IPS-20b (cell line): ENCODE results near the gene FES.
"Not testable (repeated sequence)": the region's sequence is repeated elsewhere in the genome, so short reads cannot be mapped to it uniquely, and the experiment has no call there.

Experiments
- H3K27ac ChIP-seq: one replicate; pipeline ENCODE4 v1.5.1; 2013; ENCODE audit warnings: low read length
- H3K27me3 ChIP-seq: 2 replicates; pipeline ENCODE4 v1.6.1; 2013; ENCODE audit warnings: mild to moderate bottlenecking, low read length, inconsistent platforms; ENCODE audit not compliant: insufficient read depth
- H3K36me3 ChIP-seq: 2 replicates; pipeline ENCODE4 v1.6.1; 2013; ENCODE audit warnings: low read depth, mild to moderate bottlenecking, inconsistent platforms, low read length, moderate library complexity; ENCODE audit not compliant: insufficient read depth
- H3K4me1 ChIP-seq: 2 replicates; pipeline ENCODE4 v1.6.1; 2013; ENCODE audit warnings: mild to moderate bottlenecking, control low read depth, inconsistent platforms, low read length, moderate library complexity; ENCODE audit not compliant: insufficient read depth
- H3K4me3 ChIP-seq: 2 replicates; pipeline ENCODE4 v1.5.1; 2013; ENCODE audit warnings: mild to moderate bottlenecking, low read length, inconsistent platforms
- H3K9ac ChIP-seq: 2 replicates; pipeline ENCODE4 v1.6.1; 2013; ENCODE audit warnings: low read depth, mild to moderate bottlenecking, inconsistent platforms, low read length, moderate library complexity
- H3K9me3 ChIP-seq: 2 replicates; pipeline ENCODE4 v1.6.1; 2013; ENCODE audit warnings: mild to moderate bottlenecking, low read depth, low read length, inconsistent platforms; ENCODE audit not compliant: insufficient read depth

The FES gene

DNA sequence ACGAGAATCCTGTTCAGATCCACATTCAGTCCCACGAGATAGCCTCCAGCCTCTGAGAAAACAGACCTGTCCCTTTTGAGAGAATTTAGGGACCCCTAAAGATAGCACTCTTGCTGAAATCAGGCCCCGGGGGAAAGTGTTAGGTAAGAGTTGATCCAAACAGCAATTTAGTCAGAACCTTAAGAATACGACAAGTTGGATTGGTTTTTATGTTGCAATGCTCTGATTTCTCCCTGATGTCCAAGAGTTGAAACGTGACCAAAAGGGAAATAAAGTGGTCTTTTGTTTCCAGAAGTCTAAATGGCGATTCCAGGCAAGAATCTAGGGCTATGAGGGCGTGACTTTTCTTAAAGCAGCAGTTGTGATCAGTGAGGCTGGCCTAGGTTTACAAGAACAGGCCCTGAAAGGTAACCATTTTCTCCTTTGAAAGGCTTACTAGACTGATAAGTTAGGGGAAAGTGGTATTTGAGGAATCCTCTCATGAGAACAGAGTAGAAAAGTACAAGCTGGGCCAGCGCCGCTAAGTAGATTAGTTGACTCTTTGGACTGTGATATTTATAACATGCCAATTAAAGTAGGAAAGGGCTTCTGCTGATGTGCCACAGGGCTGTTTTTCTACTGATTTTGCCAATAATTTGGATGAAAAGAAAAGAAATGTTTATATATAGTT lies 23.7 kb downstream of the FES start:
- no peaks in the 10 kb centered on the region for H3K9me3 ChIP-seq
- no peak overlapping the region for H3K4me3 ChIP-seq
- no peak overlapping the region for H3K27ac ChIP-seq
- H3K27me3 ChIP-seq = peaks cover 19% of the 10 kb centered on the region
- peaks cover 3% of the 10 kb centered on the region for H3K36me3 ChIP-seq
- H3K9ac ChIP-seq = no peak overlapping the region
- peaks cover 4% of the 10 kb centered on the region; the same call in 1 of the 2 replicates for H3K4me1 ChIP-seq

DNA sequence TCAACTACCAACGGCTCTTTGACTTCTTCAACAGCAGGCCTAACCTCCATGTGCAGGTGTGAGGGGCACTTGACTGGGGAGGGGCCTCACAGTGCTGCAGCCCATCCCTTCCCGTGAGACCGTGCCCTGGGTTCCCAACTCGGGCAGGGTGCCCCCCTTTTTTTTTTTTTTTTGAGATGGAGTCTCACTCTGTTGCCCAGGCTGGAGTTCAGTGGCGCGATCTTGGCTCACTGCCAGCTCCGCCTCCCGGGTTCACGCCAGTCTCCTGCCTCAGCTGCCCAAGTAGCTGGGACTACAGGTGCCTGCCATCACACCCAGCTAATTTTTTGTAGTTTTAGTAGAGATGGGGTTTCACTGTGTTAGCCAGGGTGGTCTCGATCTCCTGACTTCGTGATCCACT lies 25.1 kb downstream of the FES start:
- H3K4me1 ChIP-seq, H3K36me3 ChIP-seq, H3K9ac ChIP-seq, H3K9me3 ChIP-seq, H3K27me3 ChIP-seq, H3K27ac ChIP-seq, H3K4me3 ChIP-seq: not testable (repeated sequence)

DNA sequence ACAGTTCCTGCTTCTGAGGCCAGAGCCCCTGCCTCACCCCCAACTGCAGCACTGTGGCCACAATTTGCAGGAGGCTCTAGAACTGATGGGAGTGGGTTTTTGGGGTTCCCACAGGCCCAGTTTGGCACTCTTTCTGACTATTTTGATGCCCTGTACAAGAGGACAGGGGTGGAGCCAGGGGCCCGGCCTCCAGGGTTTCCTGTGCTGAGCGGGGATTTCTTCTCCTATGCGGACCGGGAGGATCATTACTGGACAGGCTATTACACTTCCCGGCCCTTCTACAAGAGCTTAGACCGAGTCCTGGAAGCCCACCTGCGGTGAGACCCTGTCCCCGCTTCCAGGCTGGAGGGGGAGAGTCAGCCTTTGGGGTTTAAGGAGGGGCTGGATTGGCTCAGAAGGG lies 25.7 kb downstream of the FES start:
- Histone ChIP-seq H3K36me3 (peaks cover 8% of the 10 kb centered on the region), H3K9me3 (no peaks in the 10 kb centered on the region), H3K9ac (no peak overlapping the region)

DNA sequence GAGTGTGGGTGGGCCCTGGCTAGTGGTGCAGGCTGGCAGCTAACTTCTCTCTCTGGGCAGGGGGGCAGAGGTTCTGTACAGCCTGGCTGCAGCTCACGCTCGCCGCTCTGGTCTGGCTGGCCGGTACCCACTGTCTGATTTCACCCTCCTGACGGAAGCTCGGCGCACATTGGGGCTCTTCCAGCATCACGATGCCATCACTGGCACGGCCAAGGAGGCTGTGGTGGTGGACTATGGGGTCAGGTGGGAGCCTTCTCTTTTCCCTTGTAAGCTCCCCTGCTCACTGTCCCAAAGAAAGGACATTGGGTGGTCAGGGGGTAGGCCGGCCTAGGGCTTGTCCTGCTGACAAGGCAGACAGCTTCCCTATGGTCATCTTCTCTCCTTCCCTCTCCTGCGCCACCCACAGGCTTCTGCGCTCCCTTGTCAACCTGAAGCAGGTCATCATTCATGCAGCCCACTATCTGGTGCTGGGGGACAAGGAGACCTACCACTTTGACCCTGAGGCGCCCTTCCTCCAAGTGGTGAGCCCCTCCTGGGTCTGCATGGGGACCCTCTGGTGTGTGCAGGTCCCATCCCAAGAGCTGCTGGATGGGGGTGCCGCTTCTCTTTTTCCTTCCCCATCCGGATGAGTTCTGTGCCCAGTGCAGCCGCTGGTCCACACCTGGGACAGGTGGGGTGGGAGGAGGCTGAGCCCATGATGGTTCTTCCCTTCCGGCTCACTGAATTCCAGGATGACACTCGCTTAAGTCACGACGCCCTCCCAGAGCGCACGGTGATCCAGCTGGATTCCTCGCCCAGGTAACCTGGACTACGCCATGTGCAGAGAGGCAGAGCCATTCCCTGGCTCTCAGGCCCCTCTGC lies 26.4 kb downstream of the FES start:
- Histone ChIP-seq H3K4me1 (no peaks in the 10 kb centered on the region), H3K9ac (no peak overlapping the region), H3K9me3 (no peaks in the 10 kb centered on the region), H3K27ac (no peak overlapping the region), H3K4me3 (no peak overlapping the region), H3K36me3 (peaks cover 8% of the 10 kb centered on the region), H3K27me3 (no peaks in the 10 kb centered on the region)

More for the DNA sequence above, 25.7 kb downstream of the FES start:
- Histone ChIP-seq H3K27me3 (peaks cover 1% of the 10 kb centered on the region; the same call in 1 of the 2 replicates), H3K27ac (no peak overlapping the region), H3K4me3 (no peak overlapping the region), H3K4me1 (no peaks in the 10 kb centered on the region)

GRCh38 chr15:90911302-90911623 lies 27.0 kb downstream of the FES start:
- Histone ChIP-seq H3K4me1 (no peaks in the 10 kb centered on the region), H3K27me3 (no peaks in the 10 kb centered on the region), H3K4me3 (no peak overlapping the region), H3K27ac (no peak overlapping the region), H3K9ac (no peak overlapping the region), H3K9me3 (no peaks in the 10 kb centered on the region), H3K36me3 (peaks cover 8% of the 10 kb centered on the region)

- H3K9ac ChIP-seq = no peak overlapping the region
- H3K27ac ChIP-seq = no peak overlapping the region
- H3K27me3 ChIP-seq = no peaks in the 10 kb centered on the region
- H3K4me3 ChIP-seq = no peak overlapping the region
- H3K9me3 ChIP-seq = no peaks in the 10 kb centered on the region
- peaks cover 8% of the 10 kb centered on the region for H3K36me3 ChIP-seq
- no peaks in the 10 kb centered on the region for H3K4me1 ChIP-seq
These were observed 27.8 kb downstream of the FES start for GRCh38 chr15:90911906-90912769.

GRCh38 chr15:90912770-90913075 lies 28.4 kb downstream of the FES start:
- Histone ChIP-seq H3K27me3 (no peaks in the 10 kb centered on the region), H3K4me1 (no peaks in the 10 kb centered on the region), H3K9ac (no peak overlapping the region), H3K27ac (no peak overlapping the region), H3K9me3 (no peaks in the 10 kb centered on the region), H3K4me3 (no peak overlapping the region), H3K36me3 (peaks cover 8% of the 10 kb centered on the region)

DNA sequence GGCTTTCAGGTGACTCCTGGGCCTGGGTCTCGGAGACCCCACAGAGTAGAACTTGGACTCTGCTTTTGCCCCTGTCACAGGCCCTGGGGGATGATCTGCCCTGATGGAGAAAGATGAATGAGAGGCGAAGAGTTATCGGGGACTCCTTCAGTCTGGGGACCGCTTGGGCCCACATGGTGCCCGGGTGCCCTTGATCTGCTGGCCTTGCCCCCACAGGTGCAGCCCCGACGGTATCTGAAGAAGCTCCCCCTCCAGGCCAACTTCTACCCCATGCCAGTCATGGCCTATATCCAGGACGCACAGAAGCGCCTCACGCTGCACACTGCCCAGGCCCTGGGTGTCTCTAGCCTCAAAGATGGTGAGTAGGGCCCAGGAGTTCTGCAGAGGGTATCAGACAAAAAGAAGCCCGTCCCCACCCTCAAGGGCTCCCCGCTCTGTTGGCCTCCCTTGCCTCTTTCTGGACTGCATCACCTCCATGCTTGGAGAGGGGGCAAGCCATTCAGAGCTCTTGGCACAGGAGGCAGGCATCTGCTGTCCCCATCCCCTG lies 29.2 kb downstream of the FES start:
- H3K36me3 ChIP-seq = peaks cover 9% of the 10 kb centered on the region
- H3K27me3 ChIP-seq = no peaks in the 10 kb centered on the region
- no peak overlapping the region for H3K9ac ChIP-seq
- no peak overlapping the region for H3K4me3 ChIP-seq
- H3K4me1 ChIP-seq = no peaks in the 10 kb centered on the region
- no peaks in the 10 kb centered on the region for H3K9me3 ChIP-seq
- no peak overlapping the region for H3K27ac ChIP-seq

- Histone ChIP-seq H3K9me3 (no peaks in the 10 kb centered on the region), H3K4me1 (no peaks in the 10 kb centered on the region), H3K27ac (no peak overlapping the region), H3K9ac (no peak overlapping the region), H3K4me3 (no peak overlapping the region), H3K27me3 (no peaks in the 10 kb centered on the region), H3K36me3 (peaks cover 17% of the 10 kb centered on the region)
These were observed 30.2 kb downstream of the FES start for GRCh38 chr15:90914305-90915080.

- no peak overlapping the region for H3K4me3 ChIP-seq
- no peak overlapping the region for H3K9ac ChIP-seq
- no peaks in the 10 kb centered on the region for H3K4me1 ChIP-seq
- no peak overlapping the region for H3K27ac ChIP-seq
- H3K27me3 ChIP-seq = no peaks in the 10 kb centered on the region
- H3K36me3 ChIP-seq = peaks cover 21% of the 10 kb centered on the region
- no peaks in the 10 kb centered on the region for H3K9me3 ChIP-seq
These were observed 31.0 kb downstream of the FES start for GRCh38 chr15:90915216-90915807.
